GM21786 (cell line): Measurements from ENCODE around the gene CDK14.
"Not testable (repeated sequence)": the region's sequence is repeated elsewhere in the genome, so short reads cannot be mapped to it uniquely, and the experiment has no call there.

Experiments used
- ATAC-seq: cut with Tn5 transposase; IDR thresholded peaks from one replicate; pipeline ENCODE4 v1.9.1; 2021; ENCODE audit not compliant: unreplicated experiment

CDK14 gene

GRCh38 chr7:91135703-91136430, 539.7 kb downstream of the CDK14 start:
- ATAC-seq, result no peak

- ATAC-seq, result no peak
These were observed 541.1 kb downstream of the CDK14 start for GRCh38 chr7:91137153-91137787.

- ATAC-seq, result no peak
These were observed 541.8 kb downstream of the CDK14 start for GRCh38 chr7:91137788-91138368.

GRCh38 chr7:91140286-91140685, 544.2 kb downstream of the CDK14 start:
- no peak for ATAC-seq

- ATAC-seq, result no peak
These were observed 544.9 kb downstream of the CDK14 start for GRCh38 chr7:91140982-91141381.

GRCh38 chr7:91142743-91143142, 546.6 kb downstream of the CDK14 start:
- ATAC-seq, result no peak

- no peak for ATAC-seq
These were observed 553.5 kb downstream of the CDK14 start for GRCh38 chr7:91149341-91150246.

- no peak for ATAC-seq
These were observed 555.8 kb downstream of the CDK14 start for GRCh38 chr7:91151916-91152315.

GRCh38 chr7:91156316-91157185, 560.4 kb downstream of the CDK14 start:
- no peak for ATAC-seq

GRCh38 chr7:91157579-91158320, 561.6 kb downstream of the CDK14 start:
- ATAC-seq, result no peak

- ATAC-seq, result no peak
These were observed 566.3 kb downstream of the CDK14 start for GRCh38 chr7:91162436-91162835.

GRCh38 chr7:91164506-91164905, 568.4 kb downstream of the CDK14 start:
- no peak for ATAC-seq

GRCh38 chr7:91165006-91165845, 569.1 kb downstream of the CDK14 start:
- ATAC-seq, result peak; percentile 90

GRCh38 chr7:91165846-91166230, 569.7 kb downstream of the CDK14 start:
- peak; percentile 45 for ATAC-seq

GRCh38 chr7:91168871-91169829, 573.0 kb downstream of the CDK14 start:
- ATAC-seq, result no peak

- no peak for ATAC-seq
These were observed 573.7 kb downstream of the CDK14 start for GRCh38 chr7:91169830-91170191.

GRCh38 chr7:91173265-91173664, 577.1 kb downstream of the CDK14 start:
- ATAC-seq, result not testable (repeated sequence)

- no peak for ATAC-seq
These were observed 584.6 kb downstream of the CDK14 start for GRCh38 chr7:91180746-91181145.
